Measurements from ENCODE around the gene DEPDC5. TPM values are rescaled to one million over a fixed set of nuclear protein-coding genes. Genes with fewer than 3 reads are reported as not detected.

Gene DEPDC5
- total RNA-seq, 3 donors from 2014 or later: 48.7 to 53.1 (median 49.5) TPM

DNA sequence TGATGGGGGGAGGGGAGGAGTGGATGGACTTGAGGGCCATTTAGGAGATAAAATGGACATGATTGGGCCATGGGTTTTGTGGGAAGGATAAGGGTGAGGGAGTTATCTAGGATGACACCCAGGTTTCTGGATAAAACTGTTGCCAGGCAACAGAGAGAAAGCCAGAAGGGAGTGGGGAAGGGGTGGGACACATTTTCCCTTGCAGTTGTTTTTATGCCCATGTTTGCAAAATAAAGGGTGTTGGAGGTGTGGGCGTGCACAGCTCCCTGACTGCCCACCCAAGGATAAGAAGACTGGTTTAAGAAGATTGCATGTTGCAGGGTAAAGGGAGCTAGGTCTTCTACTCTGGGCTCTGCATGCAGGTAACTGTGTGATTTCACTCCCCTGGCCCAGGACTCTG is 172.2 kb downstream of the DEPDC5 start:
- Histone ChIP-seq H3K4me3 (no peak overlapping the region), H3K36me3 (ENCODE audit: low read depth) (no peaks in the 10 kb centered on the region), H3K9me3 (no peaks in the 10 kb centered on the region), H3K4me1 (ENCODE audit: low read depth) (no peaks in the 10 kb centered on the region)
- ATAC-seq (no peak), DNase-seq (no peak)
- TF ChIP-seq, protein P1, sequence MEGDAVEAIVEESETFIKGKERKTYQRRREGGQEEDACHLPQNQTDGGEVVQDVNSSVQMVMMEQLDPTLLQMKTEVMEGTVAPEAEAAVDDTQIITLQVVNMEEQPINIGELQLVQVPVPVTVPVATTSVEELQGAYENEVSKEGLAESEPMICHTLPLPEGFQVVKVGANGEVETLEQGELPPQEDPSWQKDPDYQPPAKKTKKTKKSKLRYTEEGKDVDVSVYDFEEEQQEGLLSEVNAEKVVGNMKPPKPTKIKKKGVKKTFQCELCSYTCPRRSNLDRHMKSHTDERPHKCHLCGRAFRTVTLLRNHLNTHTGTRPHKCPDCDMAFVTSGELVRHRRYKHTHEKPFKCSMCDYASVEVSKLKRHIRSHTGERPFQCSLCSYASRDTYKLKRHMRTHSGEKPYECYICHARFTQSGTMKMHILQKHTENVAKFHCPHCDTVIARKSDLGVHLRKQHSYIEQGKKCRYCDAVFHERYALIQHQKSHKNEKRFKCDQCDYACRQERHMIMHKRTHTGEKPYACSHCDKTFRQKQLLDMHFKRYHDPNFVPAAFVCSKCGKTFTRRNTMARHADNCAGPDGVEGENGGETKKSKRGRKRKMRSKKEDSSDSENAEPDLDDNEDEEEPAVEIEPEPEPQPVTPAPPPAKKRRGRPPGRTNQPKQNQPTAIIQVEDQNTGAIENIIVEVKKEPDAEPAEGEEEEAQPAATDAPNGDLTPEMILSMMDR (IDR thresholded peaks at IDR 0.05): no peak
- intact Hi-C loops (cut with DNase I, micrococcal nuclease): no loop called here

DNA sequence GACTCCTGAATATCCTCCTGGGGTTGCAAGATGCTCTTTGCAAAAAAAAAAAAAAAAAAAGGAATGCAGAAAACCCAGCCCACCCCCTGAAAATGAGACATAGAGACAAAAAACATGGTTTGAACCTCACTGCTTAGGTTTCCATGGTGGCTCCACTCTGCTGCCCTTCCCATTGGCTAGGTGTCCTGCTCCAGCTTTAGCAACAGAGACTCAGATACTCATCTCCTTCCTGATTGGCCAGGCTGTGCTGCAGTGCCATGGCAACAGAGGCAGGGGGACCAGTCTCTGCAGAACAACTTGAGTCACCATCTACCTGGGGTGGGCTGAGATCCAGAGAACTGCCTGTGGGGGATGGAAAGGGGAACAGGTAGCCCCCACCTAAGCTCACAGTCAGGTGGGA is 173.2 kb downstream of the DEPDC5 start:
- no peaks in the 10 kb centered on the region for H3K36me3 ChIP-seq (ENCODE audit: low read depth)
- no peak for ATAC-seq
- H3K9me3 ChIP-seq: no peaks in the 10 kb centered on the region
- no peak for DNase-seq
- H3K4me1 ChIP-seq (ENCODE audit: low read depth): no peaks in the 10 kb centered on the region
- intact Hi-C loops (cut with DNase I, micrococcal nuclease): no loop called here
- TF ChIP-seq, protein P1 (IDR thresholded peaks at IDR 0.05): no peak
- no peak overlapping the region for H3K4me3 ChIP-seq

GRCh38 chr22:31927562-31927961 is 173.7 kb downstream of the DEPDC5 start:
- TF ChIP-seq, protein P1 (IDR thresholded peaks at IDR 0.05): no peak
- ATAC-seq (no peak), DNase-seq (no peak)
- H3K4me3 ChIP-seq: no peak overlapping the region
- no peaks in the 10 kb centered on the region for H3K4me1 ChIP-seq (ENCODE audit: low read depth)
- intact Hi-C loops (cut with DNase I, micrococcal nuclease): no loop called here
- H3K36me3 ChIP-seq (ENCODE audit: low read depth): no peaks in the 10 kb centered on the region
- H3K9me3 ChIP-seq: no peaks in the 10 kb centered on the region

- intact Hi-C loops (cut with DNase I, micrococcal nuclease): no loop called here
- TF ChIP-seq, protein P1 (IDR thresholded peaks at IDR 0.05): no peak
- H3K4me1 ChIP-seq (ENCODE audit: low read depth): no peaks in the 10 kb centered on the region
- H3K9me3 ChIP-seq: no peaks in the 10 kb centered on the region
- peak; percentile 31 for ATAC-seq
- peak in 1 of 3 donors; percentile 34 for DNase-seq
- no peaks in the 10 kb centered on the region for H3K36me3 ChIP-seq (ENCODE audit: low read depth)
- H3K4me3 ChIP-seq: no peak overlapping the region
These were observed 175.5 kb downstream of the DEPDC5 start for GRCh38 chr22:31929167-31929930.

DNA sequence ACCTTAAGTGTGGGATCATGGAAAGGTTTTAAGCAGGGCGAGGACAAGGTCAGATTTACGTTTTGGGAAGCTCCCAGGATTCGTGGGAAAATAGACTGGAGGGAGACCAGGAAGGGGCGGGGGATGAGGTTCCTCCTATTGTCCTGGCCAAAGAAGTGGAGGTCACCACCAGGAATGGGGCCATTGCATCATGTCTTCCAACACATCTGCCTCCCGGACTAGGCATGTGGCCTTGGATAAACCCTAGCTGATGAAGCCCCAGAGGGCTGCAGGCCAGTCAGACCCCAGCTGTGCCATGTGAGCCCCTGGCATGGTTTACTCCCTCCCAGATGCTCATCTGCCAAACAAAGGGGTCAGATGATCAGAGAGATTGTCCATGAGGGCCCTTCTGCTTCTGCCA is 179.0 kb downstream of the DEPDC5 start:
- TF ChIP-seq, protein P1 (IDR thresholded peaks at IDR 0.05): no peak
- Histone ChIP-seq H3K4me1 (ENCODE audit: low read depth) (no peaks in the 10 kb centered on the region), H3K9me3 (no peaks in the 10 kb centered on the region), H3K4me3 (no peak overlapping the region), H3K36me3 (ENCODE audit: low read depth) (no peaks in the 10 kb centered on the region)
- DNase-seq (no peak), ATAC-seq (no peak)
- intact Hi-C loops (cut with DNase I, micrococcal nuclease): no loop called here
